HepG2 (cell line): ENCODE results near the gene NOXRED1. TPM values are rescaled to one million over a fixed set of nuclear protein-coding genes. Genes with fewer than 3 reads are reported as not detected.

Source experiments
- ATAC-seq: fragments of 200-7000 bp; cut with Tn5 transposase; 3 replicates; pipeline ENCODE4 v1.9.1; 2020; ENCODE audit warnings: mild to moderate bottlenecking, moderate library complexity
- BruUV-seq: library from RNA; stranded (reverse); fragments of 400-500 nt; replicated peaks from 2 replicates; lab custom pipeline; 2021; lab: Mats Ljungman, UMichigan
- CTCF ChIA-PET: fragments of 300-600 bp; formaldehyde crosslinking; extraction: SDS; loops from one replicate; lab custom pipeline; 2021; ENCODE audit warnings: low total read pairs, inconsistent platforms, low intra/inter-chr PET ratio; lab: Yijun Ruan, JAX
- POLR2A ChIA-PET: fragments of 350-600 bp; sonication (Branson Sonifier 250); formaldehyde crosslinking; loops from one replicate; lab custom pipeline; 2020; ENCODE audit warnings: antibody characterized with exemption, inconsistent platforms; lab: Yijun Ruan, JAX
- DNase-seq: peaks from one replicate; pipeline ENCODE4 v3.0.0-alpha.2; 2015; ENCODE audit warnings: low spot score
- FAIRE-seq: peaks from 3 replicates; lab custom pipeline; 2011; peaks lifted over from hg19 to GRCh38; lab: Jason Lieb, UNC
- H2AFZ ChIP-seq: one replicate; pipeline ENCODE4 v1.6.1; 2011; ENCODE audit warnings: low read length, inconsistent platforms
- H3K27ac ChIP-seq: fragments of 300-600 bp; 3 replicates; pipeline ENCODE4 v1.8.0; 2011; ENCODE audit warnings: mixed run types, mild to moderate bottlenecking, mixed read lengths, low read length, inconsistent platforms; ENCODE audit not compliant: insufficient read depth; ENCODE audit errors: extremely low read length
- H3K27me3 ChIP-seq, 2 experiments: fragments of 200-600 bp in 1 of 2; 2 replicates in 1 of 2; 3 replicates in 1 of 2; pipeline versions ENCODE4 v1.6.0 to v1.8.0; 2011; ENCODE audit warnings: low read length in 2 of 2, mild to moderate bottlenecking in 2 of 2, moderate library complexity in 2 of 2, inconsistent platforms in 1 of 2; ENCODE audit not compliant: insufficient read depth in 2 of 2, control insufficient read depth in 1 of 2
- H3K36me3 ChIP-seq, 2 experiments: fragments of 200-600 bp in 1 of 2; replicated peaks in 1 of 2; 2 replicates in 1 of 2; 3 replicates in 1 of 2; pipeline versions ENCODE4 v1.5.1 to v1.8.0; 2011; ENCODE audit warnings: low read length in 2 of 2, inconsistent platforms in 1 of 2; ENCODE audit not compliant: insufficient read depth in 2 of 2, control insufficient read depth in 1 of 2
- H3K4me1 ChIP-seq: 2 replicates; pipeline ENCODE4 v1.5.1; 2012; ENCODE audit warnings: low read length, inconsistent platforms; ENCODE audit not compliant: insufficient read depth
- H3K4me2 ChIP-seq: 2 replicates; pipeline ENCODE4 v1.6.0; 2011; ENCODE audit warnings: low read depth, low read length, inconsistent platforms
- H3K4me3 ChIP-seq, 3 experiments: fragments of 200-600 bp in 1 of 3; sonication (generic), shearing (Covaris generic) in 1 of 3; replicated peaks in 1 of 3; 2 replicates each; pipeline ENCODE4 v1.5.1; 2011 to 2016; ENCODE audit warnings: low read length in 3 of 3, inconsistent platforms in 2 of 3, low read depth in 2 of 3, mild to moderate bottlenecking in 2 of 3, control low read depth in 1 of 3, mixed read lengths in 1 of 3; ENCODE audit not compliant: insufficient read depth in 1 of 3
- H3K79me2 ChIP-seq: one replicate; pipeline ENCODE4 v1.6.1; 2011; ENCODE audit warnings: low read length, inconsistent platforms; ENCODE audit not compliant: insufficient read depth
- H3K9ac ChIP-seq: 2 replicates; pipeline ENCODE4 v1.6.0; 2011; ENCODE audit warnings: mild to moderate bottlenecking, low read depth, low read length, inconsistent platforms; ENCODE audit not compliant: insufficient read depth
- H3K9me3 ChIP-seq: 2 replicates; pipeline ENCODE4 v1.5.1; 2012; ENCODE audit warnings: mild to moderate bottlenecking, low read length
- H4K20me1 ChIP-seq: 2 replicates; pipeline ENCODE4 v1.6.0; 2011; ENCODE audit warnings: inconsistent platforms, mild to moderate bottlenecking, low read length, moderate library complexity; ENCODE audit not compliant: insufficient read depth
- ARID4A ChIP-seq: sonication (generic); formaldehyde crosslinking; IDR thresholded peaks from 2 replicates; pipeline ENCODE4 v1.5.0; 2020; ENCODE audit warnings: mild to moderate bottlenecking, missing genetic modification reagents, borderline replicate concordance
- ELF4 ChIP-seq: sonication (generic); formaldehyde crosslinking; IDR thresholded peaks from 2 replicates; pipeline ENCODE4 v1.5.0; 2020; ENCODE audit warnings: missing genetic modification reagents, mild to moderate bottlenecking, moderate library complexity, borderline replicate concordance
- RFX5 ChIP-seq: IDR thresholded peaks from 2 replicates; pipeline ENCODE4 v1.6.1; 2011; ENCODE audit warnings: low read depth, low read length, improper control_type of control experiment
- SP4 ChIP-seq: sonication (generic); formaldehyde crosslinking; IDR thresholded peaks from 2 replicates; pipeline ENCODE4 v1.8.1; 2023; ENCODE audit warnings: mild to moderate bottlenecking, missing genetic modification reagents
- ZNF205 ChIP-seq: IDR thresholded peaks from 2 replicates; pipeline ENCODE4 v1.6.1; 2018; ENCODE audit warnings: missing biosample characterization, missing genetic modification reagents
- ZNF317 ChIP-seq: sonication (generic); formaldehyde crosslinking; IDR thresholded peaks from 2 replicates; pipeline ENCODE4 v1.5.0; 2020; ENCODE audit warnings: mild to moderate bottlenecking, missing genetic modification reagents
- ZNF550 ChIP-seq: sonication (generic); formaldehyde crosslinking; IDR thresholded peaks from 2 replicates; pipeline ENCODE4 v1.4.0; 2020; ENCODE audit warnings: mild to moderate bottlenecking, missing genetic modification reagents, borderline replicate concordance
- ZNF615 ChIP-seq: sonication (generic); formaldehyde crosslinking; IDR thresholded peaks from 2 replicates; pipeline ENCODE4 v1.5.0; 2020; ENCODE audit warnings: mild to moderate bottlenecking, missing genetic modification reagents, borderline replicate concordance
- ZNF687 ChIP-seq: sonication (generic); formaldehyde crosslinking; IDR thresholded peaks from 2 replicates; pipeline ENCODE4 v1.5.1; 2020; ENCODE audit warnings: mild to moderate bottlenecking, missing genetic modification reagents, moderate library complexity
- ZNF703 ChIP-seq: sonication (generic); formaldehyde crosslinking; IDR thresholded peaks from 2 replicates; pipeline ENCODE4 v1.5.1; 2020; ENCODE audit warnings: missing genetic modification reagents, mild to moderate bottlenecking, moderate library complexity, borderline replicate concordance
- ZNF776 ChIP-seq: sonication (generic); formaldehyde crosslinking; IDR thresholded peaks from 2 replicates; pipeline ENCODE4 v1.4.0; 2020; ENCODE audit warnings: mild to moderate bottlenecking, missing genetic modification reagents
- WGBS: methylation state at CpG from one replicate; pipeline ENCODE4 v1.1.6; 2017; ENCODE audit warnings: low lambda C conversion rate; 5-methylcytosine and 5-hydroxymethylcytosine counted together
- in situ Hi-C: cut with HindIII; loops from 2 replicates; pipeline ENCODE4 v1.10.0; 2017; ENCODE audit warnings: low pct_unique_long_range_greater_than_20kb; ENCODE audit not compliant: extremely low pct_ligation_motif_present
- intact Hi-C: fragments of 100-400 bp; cut with micrococcal nuclease; formaldehyde crosslinking; loops from one replicate; pipeline ENCODE4 v1.10.0; 2022; ENCODE audit not compliant: unreplicated experiment
- polyA plus RNA-seq, 8 experiments: library from polyadenylated mRNA; depleted of rRNA in 3 of 8; stranded (reverse) in 7 of 8; unstranded in 1 of 8; fragments of >200 nt; fragmentation: Illumina TruSeq in 4 of 8; extraction: Trizol in 4 of 8; gene quantifications; 2 replicates each; pipeline versions ENCODE4 v1.2.1 to v1.2.3, GENCODE V29; 2011 to 2016; ENCODE audit warnings: low read depth in 4 of 8, missing spikeins in 1 of 8, mixed read lengths in 1 of 8; ENCODE audit not compliant: insufficient read depth in 1 of 8
- total RNA-seq, 5 experiments: library from RNA; depleted of rRNA; stranded (reverse); fragments of >200 nt; fragmentation: Illumina TruSeq; extraction: Trizol; gene quantifications; 2 replicates each; pipeline ENCODE4 v1.2.3, GENCODE V29; 2016; ENCODE audit warnings: low read depth in 1 of 5

Gene NOXRED1
- total and polyA plus RNA-seq, 2 of the 13 experiments (the other 11 are each of a cell fraction or from before 2014, with no cell fraction given), result 0.24 to 0.41 TPM

GRCh38 chr14:77421201-77421600 is 2.1 kb downstream of the NOXRED1 start (continued):
- no peak for TF ChIP-seq ARID4A (CRISPR knock-in tag)

- TSS peak; percentile 45 for BruUV-seq
These were observed 6.5 kb downstream of the NOXRED1 start for GRCh38 chr14:77416836-77417235.

More at GRCh38 chr14:77416836-77417235, 6.5 kb downstream of the NOXRED1 start:
- TF ChIP-seq ZNF703 (CRISPR knock-in tag) (no peak), ELF4 (no peak), ZNF687 (no peak), RFX5 (no peak), ZNF615 (no peak), ZNF205 (CRISPR knock-in tag) (no peak), ZNF317 (CRISPR knock-in tag) (no peak), SP4 (no peak), ZNF776 (CRISPR knock-in tag) (no peak), ZNF550 (CRISPR knock-in tag) (no peak)
- no peaks in the 10 kb centered on the region for H3K27me3 ChIP-seq
- peaks cover 14% of the 10 kb centered on the region for H3K9me3 ChIP-seq
- no peak for FAIRE-seq
- H3K36me3 ChIP-seq, result no peaks in the 10 kb centered on the region
- no peaks in the 10 kb centered on the region for H4K20me1 ChIP-seq
- no peak overlapping the region for H3K4me2 ChIP-seq
- H3K9ac ChIP-seq, result no peak overlapping the region
- H3K4me3 ChIP-seq, result no peak overlapping the region
- in situ Hi-C loops, result loop anchor here (10.0 kb wide), 1 partner anchor 112 kb away; no protein-coding TSS in a partner anchor
- H3K79me2 ChIP-seq, result no peaks in the 10 kb centered on the region
- no peak overlapping the region for H2AFZ ChIP-seq
- CTCF ChIA-PET, result no interaction called here
- intact Hi-C loops, result no loop called here
- H3K4me1 ChIP-seq, result no peaks in the 10 kb centered on the region
- POLR2A ChIA-PET, result no interaction called here
- WGBS, result 91% methylated on average over 4 of the region's 8 CpGs
- no peak for ATAC-seq
- no peak for DNase-seq
- no peak overlapping the region for H3K27ac ChIP-seq
